Dedifferentiated amniotic fluid mesenchymal stem cell (primary cell): ENCODE data around the gene DPP4.
"Not testable (repeated sequence)": the region's sequence is repeated elsewhere in the genome, so short reads cannot be mapped to it uniquely, and the experiment has no call there.

Experiments used
- DNase-seq: peaks from one replicate; pipeline ENCODE4 v3.0.0-alpha.2; 2016; ENCODE audit errors: extremely low spot score

Gene DPP4

DNA sequence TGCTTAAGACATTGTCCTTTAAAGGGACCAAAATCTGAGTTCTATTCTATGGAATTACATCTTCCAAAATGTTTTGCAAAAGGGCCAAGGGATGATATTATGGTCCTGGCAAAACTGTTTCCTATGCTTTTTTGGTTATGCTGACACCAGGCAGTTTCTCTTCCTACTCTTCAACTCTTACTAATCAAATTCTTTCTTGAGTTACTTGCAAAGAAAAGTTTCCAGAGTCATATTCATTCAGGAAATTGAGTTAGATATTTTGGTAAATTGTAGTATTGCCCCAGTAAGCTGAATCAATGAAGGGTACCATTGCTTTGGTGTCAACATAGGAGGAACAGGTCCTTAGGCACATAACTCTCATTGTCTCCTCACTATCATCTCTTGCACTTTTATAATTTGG, 118.8 kb downstream of the DPP4 start:
- no peak for DNase-seq

DNA sequence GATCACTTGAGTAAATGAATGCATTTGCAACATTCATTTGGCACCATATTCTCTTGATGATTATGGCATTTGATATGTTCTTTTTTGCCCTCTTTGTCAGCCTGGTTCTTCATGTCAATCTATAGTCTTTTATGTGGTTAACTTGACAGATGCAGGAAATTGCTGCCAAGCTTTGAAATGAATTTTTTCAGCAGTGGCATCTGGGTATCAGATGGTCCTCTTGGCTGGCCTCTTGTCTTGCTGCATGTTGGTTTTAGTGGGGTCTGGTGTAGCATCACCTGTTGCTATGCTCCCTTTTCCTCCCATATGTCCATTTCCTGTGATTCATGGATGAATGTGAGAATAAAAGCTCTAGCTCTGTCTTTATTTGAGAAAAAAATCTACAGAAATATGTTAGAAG, 119.9 kb downstream of the DPP4 start:
- DNase-seq: no peak

DNA sequence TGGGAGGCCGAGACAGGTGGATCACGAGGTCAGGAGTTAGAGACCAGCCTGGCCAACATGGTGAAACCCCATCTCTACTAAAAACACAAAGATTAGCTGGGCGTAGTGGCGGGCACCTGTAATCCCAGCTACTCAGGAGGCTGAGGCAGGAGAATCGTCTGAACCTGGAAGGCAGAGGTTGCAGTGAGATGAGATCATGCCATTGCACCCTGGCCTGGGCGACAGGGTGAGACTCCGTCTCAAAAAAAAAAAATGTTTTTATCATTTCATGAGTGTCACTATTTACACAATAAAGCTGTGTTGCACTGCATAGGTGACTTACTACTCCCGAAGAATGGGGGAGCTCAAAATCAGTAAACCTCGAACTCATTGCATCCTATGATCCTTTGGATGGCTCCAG, 120.6 kb downstream of the DPP4 start:
- DNase-seq: not testable (repeated sequence)

DNA sequence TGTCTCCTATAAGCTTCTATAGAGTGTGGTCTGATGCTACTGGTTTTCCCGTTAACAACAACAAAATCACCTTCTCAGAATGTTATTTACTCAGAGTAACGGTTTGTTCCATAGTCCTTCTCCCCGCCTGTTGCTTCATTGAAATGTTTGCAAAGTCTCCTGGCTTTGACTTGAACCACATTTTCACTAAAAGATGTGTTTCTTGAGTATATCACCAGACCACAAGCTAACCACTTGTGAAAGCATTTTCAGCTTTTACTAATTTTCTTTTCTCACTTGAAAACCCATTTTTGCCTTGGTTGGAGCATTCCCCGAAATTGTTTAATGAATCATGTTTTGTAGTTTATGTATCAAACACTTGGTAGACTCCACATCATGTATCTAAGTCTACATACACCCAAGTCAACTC, 121.2 kb downstream of the DPP4 start:
- no peak for DNase-seq

DNA sequence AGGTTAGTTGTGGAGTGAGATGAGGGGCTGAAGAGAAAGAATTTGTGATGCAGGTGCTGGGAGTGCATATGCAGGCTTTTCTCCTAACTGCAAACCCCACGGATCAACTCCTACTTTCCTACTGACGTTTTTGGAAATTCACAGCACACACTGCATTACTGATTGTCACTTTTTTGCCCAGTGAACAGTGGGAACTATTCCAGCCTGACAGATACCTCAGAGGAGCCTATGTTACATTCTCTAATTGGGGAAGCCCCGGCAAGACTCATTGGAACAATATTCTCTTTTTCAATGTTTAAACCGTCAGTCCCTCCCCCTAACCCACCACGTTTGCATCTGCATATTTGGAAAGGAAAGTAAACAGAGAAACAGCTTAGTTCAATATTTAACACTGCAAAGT, 126.2 kb downstream of the DPP4 start:
- no peak for DNase-seq

DNA sequence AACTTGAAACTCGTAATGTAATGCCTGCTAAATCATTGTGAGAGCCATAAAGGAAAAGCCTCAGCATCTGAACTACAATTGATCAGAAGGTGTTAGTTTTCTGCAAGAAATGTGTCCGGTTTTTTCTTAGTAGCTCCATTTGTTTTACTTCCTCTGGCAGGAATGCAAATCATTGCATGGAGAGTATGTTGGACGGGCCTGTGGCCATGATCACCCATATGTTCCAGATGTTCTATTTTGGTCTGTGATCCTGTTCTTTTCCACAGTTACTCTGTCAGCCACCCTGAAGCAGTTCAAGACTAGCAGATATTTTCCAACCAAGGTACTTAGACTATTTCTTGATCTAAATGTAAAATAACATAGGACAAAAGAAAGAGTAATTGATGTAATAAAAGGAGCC, 126.6 kb downstream of the DPP4 start:
- no peak for DNase-seq

DNA sequence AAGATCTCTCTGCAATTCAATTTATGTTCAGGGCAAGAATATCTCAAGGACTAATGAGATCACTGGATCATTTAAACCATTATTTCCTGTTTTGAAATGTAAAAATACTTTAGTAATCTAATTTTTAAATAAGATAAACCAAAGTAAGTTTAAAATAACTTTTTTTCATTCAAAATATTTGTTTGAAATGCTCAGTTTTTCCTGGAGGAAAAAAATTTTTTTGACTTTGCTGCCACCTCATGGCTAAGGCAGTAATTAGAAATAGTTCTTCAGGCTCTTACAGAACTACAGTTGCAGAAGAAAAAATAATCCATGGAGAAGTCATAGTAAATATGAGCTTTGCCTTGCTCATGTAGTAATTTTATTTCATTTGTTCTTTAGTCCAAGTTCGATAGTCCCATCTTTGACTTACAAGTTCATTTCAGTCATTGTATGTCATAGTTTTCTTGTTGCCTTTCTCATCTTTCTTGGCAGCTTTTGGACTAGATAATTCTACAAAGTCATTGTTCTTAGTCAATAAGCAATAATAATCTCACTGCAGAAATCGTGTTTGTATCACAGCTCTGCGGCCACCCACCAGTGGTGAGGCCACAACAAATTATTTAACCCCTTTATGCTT, 127.4 kb downstream of the DPP4 start:
- peak; percentile 45 for DNase-seq

DNA sequence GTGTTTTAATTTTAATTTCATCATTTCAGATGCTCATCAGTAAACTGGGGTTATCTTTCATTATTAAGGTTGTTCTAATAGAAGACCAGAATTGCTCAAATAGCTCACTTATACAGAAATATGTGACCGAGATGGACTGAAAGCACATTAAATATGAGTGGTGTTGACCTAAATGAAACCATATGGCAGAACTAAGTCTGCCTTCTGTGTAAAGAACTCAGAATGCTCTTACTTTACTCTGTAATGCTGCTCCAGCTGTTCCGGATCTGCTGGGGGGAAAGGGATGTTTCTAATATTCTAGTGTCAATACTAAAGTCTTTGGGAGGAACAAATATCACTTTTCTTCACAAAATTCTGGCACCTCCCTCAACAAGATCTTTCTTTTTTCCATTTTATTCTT, 131.0 kb downstream of the DPP4 start:
- DNase-seq: no peak
